HG03159 (cell line): ENCODE results near the gene DCT.
A peak's percentile ranks its signal among the peaks of the same experiment; 100 is the strongest.

Source experiments
- ATAC-seq: cut with Tn5 transposase; IDR thresholded peaks from one replicate; pipeline ENCODE4 v1.9.1; 2021; ENCODE audit warnings: mild to moderate bottlenecking, moderate library complexity; ENCODE audit not compliant: unreplicated experiment

The DCT gene

GRCh38 chr13:94454906-94455305, 24.6 kb downstream of the DCT start:
- no peak for ATAC-seq

DNA sequence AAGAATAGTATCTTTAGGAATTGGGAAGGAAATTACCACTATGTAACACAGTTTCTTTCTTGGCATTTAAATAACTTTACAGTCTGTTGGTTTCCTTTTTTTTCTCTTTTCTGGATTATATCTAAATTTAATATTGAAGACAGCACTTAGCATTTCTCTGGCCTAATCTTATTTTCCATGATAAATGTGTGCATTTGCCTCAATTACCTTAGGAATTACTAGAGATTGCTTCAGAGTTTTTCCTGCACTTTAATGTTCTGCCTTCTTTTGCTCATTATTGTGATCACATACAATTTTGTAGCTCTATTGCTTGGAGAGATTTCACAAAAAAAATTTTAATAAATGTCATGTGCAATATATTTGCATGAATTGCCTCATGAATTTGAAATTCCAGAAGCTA, 25.1 kb downstream of the DCT start:
- no peak for ATAC-seq

GRCh38 chr13:94444826-94445225, 34.7 kb downstream of the DCT start:
- ATAC-seq = no peak

DNA sequence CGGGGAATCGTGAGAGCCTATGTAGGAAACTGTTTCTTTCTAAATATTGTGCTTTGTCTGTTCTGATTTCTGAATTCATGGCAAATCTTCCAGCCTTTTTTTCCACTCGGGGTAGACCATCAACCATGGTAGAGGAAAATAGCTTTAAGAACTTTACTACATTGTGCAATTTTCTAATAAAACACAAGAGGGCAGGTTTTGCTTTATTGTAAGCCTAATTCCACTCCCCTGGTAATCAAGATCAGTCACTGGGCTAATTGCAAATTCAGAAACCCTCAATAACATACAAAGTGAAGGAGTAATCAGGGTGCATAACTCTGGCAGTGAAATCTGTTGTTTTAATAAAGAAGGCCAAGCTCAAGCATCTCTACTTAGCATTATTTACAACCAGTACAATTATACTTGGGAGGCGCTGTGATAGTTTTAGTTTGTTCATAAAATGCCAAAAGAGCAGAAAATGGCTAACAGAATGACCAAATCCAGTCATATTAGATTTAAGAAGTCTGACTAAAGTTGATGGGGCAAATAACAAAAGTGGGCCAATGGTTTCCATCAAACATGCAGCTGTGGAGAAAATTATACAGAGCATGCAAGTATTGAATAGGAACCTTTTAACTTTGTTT, 43.8 kb downstream of the DCT start:
- peak; percentile 62 for ATAC-seq

DNA sequence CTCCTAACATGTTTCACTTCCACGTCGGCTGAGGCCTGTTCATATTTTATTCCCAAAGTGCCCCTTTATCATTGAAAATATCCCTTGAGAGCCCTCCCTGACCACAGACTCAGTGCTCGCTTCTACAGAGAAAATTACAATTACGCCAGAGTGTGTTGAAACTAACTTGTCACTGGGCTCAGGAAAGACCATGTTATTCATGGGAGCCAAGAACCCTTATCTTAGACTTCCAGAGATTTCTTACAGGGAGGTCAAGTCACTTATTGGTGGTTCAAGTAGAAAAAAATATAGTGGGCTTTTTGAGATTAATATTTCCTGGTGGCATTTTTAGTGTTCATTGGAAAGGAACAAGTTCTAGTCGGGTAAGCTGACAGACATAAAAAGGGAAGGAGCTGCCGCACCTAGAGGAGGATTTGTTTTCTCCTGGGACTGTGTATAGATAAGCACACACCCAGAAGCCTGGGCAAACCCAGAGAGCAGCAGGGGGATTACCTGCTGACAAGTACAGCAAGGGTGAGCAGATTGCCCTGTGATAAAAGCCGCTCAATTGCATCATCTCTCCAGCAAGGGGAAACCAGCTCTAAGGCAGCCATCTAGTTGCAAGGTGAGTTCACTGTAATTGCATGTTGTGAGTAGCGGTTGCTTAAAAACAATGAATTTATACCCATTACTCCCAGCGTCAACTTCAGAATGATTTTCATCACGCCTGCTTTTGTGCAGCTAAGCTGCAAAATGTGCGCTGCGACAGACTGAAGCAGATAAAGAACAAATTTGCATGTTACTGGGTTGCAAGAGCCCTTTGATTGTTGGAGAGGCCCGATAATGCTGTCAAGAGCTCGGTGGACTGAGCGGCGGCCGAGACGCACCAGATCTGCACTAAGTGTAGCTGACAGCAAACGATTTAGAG, 46.2 kb downstream of the DCT start:
- peak; percentile 55 for ATAC-seq

DNA sequence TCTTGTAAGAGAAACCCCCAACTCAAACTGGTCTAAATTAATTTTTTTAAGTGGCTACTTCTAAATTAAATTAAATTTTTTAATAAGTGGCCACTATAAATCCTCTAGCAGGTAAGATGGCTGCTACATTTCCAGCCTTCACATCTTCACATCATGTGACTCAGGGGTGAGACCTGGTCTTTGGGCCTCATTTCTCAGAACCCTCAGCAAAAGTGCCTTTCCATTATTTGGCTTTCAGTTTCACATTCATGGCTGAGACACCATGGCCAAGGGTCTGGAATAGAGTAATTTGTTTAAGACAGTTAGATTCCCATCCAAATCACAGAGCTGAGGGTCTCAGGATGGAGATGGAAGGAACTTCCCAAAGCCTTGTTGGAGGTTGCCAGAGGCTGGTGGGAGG, 47.5 kb downstream of the DCT start:
- no peak for ATAC-seq

DNA sequence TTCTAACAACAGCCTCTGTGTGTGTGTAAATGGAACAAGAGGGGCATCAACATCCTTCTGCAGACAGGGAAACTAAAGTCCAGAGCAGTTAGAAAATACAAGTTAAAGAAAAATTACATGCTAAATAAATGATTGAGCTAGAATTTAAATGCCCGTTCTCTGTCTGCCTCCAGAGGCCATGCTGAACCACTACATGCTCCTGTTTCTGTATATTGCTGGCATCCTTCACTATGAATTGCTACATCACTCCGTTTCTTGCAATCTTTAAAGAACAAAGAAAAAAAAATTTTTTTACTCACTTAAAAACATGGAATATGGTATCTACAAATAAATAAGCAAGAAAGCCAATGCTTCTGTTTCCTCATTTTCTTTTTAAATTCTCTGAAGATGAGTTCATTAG, 47.9 kb downstream of the DCT start:
- ATAC-seq = no peak

- ATAC-seq = no peak
These were observed 52.0 kb downstream of the DCT start for GRCh38 chr13:94427313-94427953.

DNA sequence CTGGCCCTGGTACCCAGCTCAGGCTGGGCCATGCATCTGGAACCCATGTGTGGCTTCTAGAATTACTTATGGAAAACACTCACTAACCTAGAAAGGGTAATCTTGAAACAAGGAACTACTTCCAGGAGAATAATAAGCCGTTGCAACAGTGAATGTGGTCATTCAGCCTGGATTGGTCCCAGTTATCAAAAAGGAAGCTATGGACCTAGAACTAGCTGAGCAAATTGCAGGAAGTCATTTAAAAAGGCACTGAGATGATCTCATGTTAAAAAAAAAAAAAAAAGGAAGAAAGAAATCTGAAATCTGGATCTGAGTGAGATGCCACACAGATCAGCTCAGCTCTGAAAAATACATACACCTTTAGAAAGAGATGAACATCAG, 59.6 kb downstream of the DCT start:
- ATAC-seq = no peak

- ATAC-seq = peak; percentile 58
These were observed 60.1 kb downstream of the DCT start for GRCh38 chr13:94419304-94419924.

DNA sequence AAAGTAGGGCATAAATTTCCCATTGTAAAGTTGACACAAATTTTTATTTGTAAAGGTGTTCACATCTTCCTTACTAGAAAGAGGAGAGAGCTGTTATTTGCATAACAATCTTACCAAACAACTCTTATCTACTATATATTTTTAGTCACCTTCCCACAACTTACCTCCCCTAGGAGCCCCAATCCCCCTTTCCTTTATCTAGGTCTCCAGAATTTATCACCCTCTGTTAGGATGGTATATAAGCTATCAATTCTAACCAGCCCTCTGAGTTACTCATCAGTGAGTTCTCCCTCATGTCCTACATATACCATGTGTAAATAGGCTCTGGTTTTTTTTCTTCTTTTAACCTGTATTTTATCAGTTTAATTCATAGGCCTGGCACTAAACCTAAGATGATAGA, 62.2 kb downstream of the DCT start:
- no peak for ATAC-seq

DNA sequence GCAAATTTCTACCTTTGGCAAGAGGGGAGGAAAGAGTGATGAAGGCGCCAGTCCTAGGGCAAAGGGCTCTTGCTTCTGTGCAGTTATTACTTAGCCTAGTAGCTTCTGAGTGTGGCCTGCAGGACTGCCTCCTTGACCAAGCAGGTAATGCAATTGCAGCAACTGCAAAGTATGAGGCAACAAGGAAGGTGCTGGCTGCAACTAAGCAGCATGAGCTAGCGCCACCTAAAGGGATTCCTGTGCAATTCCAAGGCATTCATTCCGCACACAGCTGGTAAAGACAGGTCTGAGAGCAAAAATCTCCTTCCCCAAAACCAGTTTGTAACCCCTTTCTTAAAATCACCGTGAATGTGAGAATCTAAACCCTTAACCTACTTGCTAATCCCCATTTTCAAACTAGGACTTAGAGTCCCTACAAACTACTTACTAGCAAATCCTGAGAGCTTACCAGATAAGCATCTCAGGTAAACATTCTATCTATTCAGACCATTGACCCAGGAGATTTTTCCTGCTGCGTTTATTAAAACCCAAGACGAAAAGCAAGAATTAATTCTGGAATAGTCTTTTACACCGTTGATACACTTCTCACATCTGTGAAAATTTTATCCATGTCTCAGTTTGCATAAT, 62.9 kb downstream of the DCT start:
- no peak for ATAC-seq

DNA sequence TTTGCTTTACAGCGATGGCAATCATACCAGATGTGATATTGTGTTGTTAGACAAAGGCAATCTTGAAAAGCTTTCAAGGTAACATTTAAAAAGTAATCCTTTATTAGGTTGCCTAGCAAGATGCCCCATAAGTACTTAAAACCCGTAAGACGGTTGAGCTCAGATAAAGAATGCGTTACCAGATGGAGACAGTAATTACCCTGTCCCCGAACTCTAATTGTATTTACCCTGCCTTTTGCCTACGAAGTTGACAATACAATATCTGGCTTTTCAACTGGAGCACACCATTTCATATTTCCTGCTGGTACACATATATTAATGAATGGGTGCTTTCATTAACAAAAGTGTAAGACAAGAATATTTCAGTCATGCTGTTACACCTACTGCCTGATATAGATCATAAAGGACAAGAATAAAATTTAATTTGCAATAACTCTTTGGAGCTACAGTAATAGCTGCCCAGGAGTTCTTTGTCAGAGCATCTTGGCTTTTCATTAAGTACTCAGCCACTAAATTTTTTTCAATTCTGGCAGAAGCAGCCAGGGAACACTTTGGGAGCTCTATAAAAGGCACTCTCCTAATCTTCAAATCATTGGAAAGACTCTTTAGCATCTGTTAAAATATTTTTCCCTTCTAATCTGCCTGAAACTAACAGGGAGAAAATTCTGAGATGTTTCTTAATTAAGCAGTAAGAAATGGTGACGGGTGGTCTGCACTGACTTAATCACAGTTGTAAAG, 63.8 kb downstream of the DCT start:
- no peak for ATAC-seq

GRCh38 chr13:94414708-94415107, 64.8 kb downstream of the DCT start:
- no peak for ATAC-seq

DNA sequence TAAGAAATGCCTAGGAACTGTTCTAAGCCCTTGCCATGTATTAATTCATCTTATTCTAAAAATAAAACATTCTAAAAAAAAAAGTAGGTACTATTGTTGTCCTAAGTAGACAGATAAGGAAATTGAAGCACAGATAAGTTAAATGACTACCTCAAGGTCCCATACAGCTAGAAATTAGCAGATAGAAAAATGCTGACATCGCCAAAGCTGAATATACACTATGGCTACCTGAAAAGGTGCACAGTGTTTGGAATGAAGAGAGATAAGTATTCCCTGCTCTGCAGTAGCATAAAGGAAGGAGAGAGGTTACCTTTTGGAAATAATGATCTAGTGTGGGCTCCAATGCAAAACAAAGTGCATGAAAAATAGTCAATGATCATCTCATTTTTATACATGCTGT, 65.3 kb downstream of the DCT start:
- no peak for ATAC-seq

DNA sequence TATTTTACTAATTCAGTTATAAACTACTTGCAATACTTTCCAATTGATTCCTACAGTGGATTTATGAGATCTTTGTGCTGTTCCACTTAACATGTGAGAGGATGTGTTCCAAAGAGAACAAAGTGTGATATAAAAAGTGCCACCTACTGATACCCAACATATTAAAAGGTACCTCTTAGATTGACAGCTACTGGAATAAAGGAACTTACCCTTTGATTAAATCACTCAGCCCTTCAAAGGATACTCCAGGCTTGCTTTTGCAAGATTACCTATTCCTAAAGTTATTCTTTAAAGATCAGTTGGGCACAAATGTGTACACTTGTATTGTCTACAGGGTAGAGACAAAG, 65.9 kb downstream of the DCT start:
- ATAC-seq = no peak

- no peak for ATAC-seq
These were observed 66.4 kb downstream of the DCT start for GRCh38 chr13:94412870-94413597.

- ATAC-seq = no peak
These were observed 67.7 kb downstream of the DCT start for GRCh38 chr13:94411747-94412146.

DNA sequence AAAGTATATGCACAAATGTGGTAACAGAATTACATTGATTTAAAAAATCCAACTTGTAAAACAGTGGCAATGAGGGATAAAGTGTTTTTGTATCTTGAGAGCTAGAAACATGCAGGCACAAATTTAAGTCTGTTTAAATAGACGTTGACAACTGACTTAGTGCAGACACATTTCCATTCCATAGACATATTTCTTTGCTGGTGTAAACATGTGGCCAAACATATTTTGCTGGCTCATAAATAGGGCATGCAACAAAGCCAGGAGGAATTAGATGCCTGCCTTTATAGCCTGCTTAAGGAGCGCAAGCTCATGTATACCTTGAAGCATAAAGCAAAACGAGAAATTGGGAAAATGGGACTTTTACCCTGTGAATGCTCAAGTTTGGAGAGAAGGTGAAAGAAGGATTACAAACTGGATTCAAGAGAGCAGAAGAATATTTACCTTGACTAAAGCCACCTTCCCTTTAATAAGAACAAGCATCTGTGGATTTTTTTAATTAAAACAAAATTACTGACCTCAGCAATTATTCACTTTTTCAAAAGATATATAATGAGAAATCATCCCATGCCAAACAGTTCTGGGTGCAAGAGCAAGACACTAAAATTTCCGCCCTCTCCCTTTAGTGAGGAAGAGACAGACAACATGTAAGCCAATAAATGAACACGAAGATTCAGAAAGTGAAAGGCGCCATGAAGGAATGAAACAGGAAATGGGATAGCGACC, 71.0 kb downstream of the DCT start:
- ATAC-seq = no peak
